22Rv1 (cell line): ENCODE measurements around the gene ALDOA.

Experiments used
- CTCF ChIP-seq: fragments of 450-650 bp; IDR thresholded peaks from 2 replicates; pipeline ENCODE4 v1.5.1; 2017; ENCODE audit warnings: mild to moderate bottlenecking
- ZFX ChIP-seq: fragments of 450-650 bp; IDR thresholded peaks from 2 replicates; pipeline ENCODE4 v1.6.1; 2017; ENCODE audit warnings: antibody characterized with exemption, borderline replicate concordance

- no peak for TF ChIP-seq CTCF
- no peak for TF ChIP-seq ZFX
Observed at GRCh38 chr16:30096105-30096861, 30.7 kb downstream of the ALDOA start, which contains the start of gene YPEL3.
